22Rv1 (cell line): ENCODE measurements around the gene EIF4ENIF1.
A peak's percentile ranks its signal among the peaks of the same experiment; 100 is the strongest.

Experiments
- H3K27ac ChIP-seq: fragments of 450-650 bp; 2 replicates; pipeline ENCODE4 v1.5.1; 2017
- ZFX ChIP-seq: fragments of 450-650 bp; IDR thresholded peaks from 2 replicates; pipeline ENCODE4 v1.6.1; 2017; ENCODE audit warnings: antibody characterized with exemption, borderline replicate concordance
- TF ChIP-seq, protein P1 (sequence below): fragments of 450-650 bp; IDR thresholded peaks from 2 replicates; pipeline ENCODE4 v1.5.1; 2017; ENCODE audit warnings: mild to moderate bottlenecking

Gene EIF4ENIF1, protein sequence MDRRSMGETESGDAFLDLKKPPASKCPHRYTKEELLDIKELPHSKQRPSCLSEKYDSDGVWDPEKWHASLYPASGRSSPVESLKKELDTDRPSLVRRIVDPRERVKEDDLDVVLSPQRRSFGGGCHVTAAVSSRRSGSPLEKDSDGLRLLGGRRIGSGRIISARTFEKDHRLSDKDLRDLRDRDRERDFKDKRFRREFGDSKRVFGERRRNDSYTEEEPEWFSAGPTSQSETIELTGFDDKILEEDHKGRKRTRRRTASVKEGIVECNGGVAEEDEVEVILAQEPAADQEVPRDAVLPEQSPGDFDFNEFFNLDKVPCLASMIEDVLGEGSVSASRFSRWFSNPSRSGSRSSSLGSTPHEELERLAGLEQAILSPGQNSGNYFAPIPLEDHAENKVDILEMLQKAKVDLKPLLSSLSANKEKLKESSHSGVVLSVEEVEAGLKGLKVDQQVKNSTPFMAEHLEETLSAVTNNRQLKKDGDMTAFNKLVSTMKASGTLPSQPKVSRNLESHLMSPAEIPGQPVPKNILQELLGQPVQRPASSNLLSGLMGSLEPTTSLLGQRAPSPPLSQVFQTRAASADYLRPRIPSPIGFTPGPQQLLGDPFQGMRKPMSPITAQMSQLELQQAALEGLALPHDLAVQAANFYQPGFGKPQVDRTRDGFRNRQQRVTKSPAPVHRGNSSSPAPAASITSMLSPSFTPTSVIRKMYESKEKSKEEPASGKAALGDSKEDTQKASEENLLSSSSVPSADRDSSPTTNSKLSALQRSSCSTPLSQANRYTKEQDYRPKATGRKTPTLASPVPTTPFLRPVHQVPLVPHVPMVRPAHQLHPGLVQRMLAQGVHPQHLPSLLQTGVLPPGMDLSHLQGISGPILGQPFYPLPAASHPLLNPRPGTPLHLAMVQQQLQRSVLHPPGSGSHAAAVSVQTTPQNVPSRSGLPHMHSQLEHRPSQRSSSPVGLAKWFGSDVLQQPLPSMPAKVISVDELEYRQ

DNA sequence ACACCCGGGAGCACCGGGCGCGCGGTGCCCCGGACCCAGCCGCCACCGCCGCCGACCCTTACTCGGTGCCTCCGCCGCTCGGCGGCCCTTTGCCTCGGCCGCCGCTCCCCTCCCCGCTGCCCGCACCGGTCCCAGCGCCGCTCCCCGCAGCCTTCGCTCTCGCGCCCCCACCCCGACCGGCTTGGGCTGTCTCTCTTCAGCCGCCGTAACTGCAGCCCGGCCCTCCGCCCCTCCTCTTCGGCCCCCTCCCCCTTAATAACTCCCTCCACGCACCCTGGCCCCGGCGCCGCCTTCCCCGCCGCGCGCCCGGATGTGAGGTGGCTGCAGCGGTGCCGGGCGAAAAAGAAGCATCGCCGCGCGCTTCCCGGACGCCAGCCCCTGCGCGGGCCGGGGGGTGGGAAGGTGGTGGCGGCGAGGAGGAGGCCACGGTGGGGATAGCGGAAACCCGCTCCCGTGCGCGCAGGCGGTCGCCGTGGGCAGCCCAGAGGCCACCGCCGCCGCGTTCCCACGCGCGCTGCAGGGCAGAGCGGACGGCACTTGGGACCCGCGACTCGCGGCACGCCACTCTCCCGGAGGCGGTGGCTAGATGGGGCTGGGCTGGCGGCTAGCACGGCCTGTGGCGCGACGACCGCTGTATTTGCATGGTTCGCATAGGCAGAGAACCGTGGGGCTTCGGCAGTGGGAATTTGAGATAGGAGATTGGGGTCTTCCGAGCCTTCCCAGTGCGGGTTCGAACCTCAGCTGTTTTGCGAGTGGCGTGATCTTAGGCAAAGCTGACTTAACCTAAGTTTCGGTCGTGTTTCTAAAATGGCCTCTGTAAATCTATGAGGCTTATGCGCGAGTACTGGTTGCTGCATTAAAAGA lies at the start of gene EIF4ENIF1:
EIF4ENIF1 (minus strand) TSS at position 211 of the 864 bp plus-strand sequence. CDS start 1,124 bp downstream, outside the sequence.
- TF ChIP-seq ZFX: no peak
- TF ChIP-seq, protein P1, sequence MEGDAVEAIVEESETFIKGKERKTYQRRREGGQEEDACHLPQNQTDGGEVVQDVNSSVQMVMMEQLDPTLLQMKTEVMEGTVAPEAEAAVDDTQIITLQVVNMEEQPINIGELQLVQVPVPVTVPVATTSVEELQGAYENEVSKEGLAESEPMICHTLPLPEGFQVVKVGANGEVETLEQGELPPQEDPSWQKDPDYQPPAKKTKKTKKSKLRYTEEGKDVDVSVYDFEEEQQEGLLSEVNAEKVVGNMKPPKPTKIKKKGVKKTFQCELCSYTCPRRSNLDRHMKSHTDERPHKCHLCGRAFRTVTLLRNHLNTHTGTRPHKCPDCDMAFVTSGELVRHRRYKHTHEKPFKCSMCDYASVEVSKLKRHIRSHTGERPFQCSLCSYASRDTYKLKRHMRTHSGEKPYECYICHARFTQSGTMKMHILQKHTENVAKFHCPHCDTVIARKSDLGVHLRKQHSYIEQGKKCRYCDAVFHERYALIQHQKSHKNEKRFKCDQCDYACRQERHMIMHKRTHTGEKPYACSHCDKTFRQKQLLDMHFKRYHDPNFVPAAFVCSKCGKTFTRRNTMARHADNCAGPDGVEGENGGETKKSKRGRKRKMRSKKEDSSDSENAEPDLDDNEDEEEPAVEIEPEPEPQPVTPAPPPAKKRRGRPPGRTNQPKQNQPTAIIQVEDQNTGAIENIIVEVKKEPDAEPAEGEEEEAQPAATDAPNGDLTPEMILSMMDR: no peak
- peak within 1 kb of the TSS; percentile 90 for H3K27ac ChIP-seq

DNA sequence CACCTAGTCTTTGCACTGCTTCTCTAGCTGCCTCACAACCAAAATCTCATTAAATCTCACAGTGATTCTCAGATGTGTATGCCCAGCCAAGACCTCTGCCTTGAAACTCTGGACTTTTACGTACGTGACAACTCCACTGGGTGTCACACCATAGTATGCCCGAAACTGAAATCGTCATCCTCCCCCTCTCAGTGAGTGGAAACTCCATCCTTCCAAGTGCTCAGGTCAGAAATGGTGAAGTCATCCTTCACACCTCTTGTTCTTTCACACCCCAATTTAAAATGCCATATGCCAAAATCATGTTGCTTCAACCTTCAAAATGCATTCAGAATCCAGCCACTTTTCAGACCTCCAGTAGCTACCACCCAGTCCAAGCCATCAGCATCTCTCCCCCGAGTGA lies 49.2 kb upstream of the EIF4ENIF1 start:
- TF ChIP-seq, protein P1: no peak
- no peak for TF ChIP-seq ZFX
- H3K27ac ChIP-seq: no peak overlapping the region

DNA sequence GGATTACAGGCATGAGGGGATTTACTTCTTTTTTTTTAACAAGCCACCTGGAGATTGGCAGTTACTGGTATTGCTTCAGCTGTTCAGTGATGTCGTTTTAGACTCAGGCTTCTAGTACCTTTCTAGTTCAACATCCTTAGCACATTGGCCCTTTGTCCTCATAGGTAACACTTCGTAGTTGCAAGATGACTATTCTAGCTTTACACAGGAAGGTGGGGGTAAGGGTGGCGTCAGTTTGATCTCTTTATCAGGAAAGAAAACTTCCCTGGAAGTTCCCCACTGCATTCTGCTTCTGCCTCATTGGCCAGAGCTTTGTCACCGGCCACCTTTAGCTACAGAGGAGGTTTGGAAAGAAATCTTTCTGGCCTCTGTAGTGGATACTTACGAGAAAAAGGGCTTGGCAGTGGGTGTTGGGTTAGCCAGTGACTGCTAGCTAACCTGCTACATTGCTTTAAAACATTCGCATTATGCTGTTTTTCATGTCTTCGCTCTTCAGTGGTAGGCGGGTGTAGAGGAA lies 47.4 kb upstream of the EIF4ENIF1 start:
- TF ChIP-seq, protein P1: no peak
- no peak for TF ChIP-seq ZFX
- H3K27ac ChIP-seq: no peak overlapping the region

DNA sequence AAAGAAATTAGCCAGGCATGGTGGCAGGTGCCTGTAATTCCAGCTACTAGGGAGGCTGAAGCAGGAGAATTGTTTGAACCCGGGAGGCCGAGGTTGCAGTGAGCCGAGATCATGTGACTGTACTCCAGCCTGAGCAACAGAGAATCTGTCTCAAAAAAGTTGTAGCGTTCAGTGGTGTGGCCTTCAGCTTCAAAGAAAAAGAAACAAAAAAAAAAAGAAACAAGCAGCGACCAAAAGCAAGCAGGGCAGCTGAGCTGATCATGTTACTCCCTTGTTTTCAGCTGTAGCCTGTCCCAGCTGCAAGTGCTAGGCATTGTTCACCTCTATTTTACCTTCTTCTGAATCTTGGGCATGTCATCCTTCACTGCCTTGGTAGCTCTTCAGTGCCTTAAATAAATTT lies 43.7 kb upstream of the EIF4ENIF1 start:
- TF ChIP-seq ZFX: no peak
- TF ChIP-seq, protein P1: no peak
- H3K27ac ChIP-seq: no peak overlapping the region

DNA sequence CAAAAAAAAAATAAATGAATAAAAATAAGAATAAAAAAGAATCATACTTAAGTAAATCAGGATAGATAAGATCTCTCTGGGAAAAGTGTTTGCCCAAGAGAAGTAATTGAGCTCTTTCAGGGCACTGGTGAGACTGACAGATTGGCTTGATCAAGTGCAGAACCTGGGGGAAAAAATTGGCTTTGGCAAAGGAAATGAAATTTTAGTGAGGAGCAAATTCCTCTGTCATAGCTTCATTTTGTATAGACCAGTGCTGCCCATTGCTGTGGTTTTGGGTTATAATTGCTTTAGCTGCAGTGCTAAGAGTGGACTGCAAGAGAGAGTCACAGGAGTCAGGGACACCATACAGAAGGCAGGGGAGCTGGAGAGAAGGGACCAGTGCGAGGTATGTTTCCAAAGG lies 42.4 kb upstream of the EIF4ENIF1 start:
- TF ChIP-seq ZFX: no peak
- TF ChIP-seq, protein P1: no peak
- H3K27ac ChIP-seq: no peak overlapping the region

DNA sequence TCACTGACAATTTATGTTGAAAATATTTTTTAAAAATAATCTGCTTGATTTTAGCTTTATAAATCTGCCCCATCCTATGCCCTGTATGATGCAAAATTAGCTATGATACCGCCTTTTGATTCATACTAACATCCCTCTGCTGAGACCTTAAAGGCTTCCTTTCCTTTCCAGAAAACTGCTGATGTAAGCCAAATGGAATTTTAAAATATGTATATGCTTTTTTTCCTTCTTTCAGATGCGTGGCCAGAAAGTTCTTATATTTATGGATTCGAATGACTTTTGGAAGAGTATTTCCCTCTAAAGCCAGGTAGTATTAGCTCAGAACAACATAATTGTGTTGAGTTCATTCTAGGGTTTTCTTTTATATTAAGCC lies 41.2 kb upstream of the EIF4ENIF1 start:
- peak overlapping the region; percentile 46 for H3K27ac ChIP-seq
- TF ChIP-seq, protein P1: no peak
- no peak for TF ChIP-seq ZFX
